ENCODE results near the gene CAMTA1. TPM values are rescaled to one million over a fixed set of nuclear protein-coding genes. Genes with fewer than 3 reads are reported as not detected.
"Not testable (repeated sequence)": the region's sequence is repeated elsewhere in the genome, so short reads cannot be mapped to it uniquely, and the experiment has no call there.

CAMTA1 gene
- total RNA-seq, 1 experiment from 2014 or later: 85.2 TPM

DNA sequence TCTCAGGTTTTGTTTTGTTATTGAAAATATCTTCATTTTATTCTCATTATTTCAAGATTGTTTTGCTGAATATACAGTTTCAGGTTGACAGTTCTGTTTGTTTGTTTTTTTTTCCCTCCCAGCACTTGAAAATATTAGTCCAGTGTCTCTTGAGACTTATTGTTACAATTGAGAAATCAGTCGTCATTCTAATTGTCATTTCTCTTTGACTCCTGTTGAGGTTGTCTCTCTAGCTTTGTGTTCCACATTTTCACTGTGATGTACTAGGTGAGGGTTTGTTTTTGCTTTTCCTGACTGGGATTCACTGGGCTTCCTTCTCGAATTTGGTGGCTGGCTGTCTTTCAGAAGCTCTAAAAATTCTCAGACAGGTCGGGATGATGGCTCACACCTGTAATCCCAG, 542.6 kb downstream of the CAMTA1 start:
- CTCF ChIA-PET: no interaction called here
- DNase-seq (ENCODE audit: low spot score): no peak
- Histone ChIP-seq H3K36me3 (ENCODE audit: insufficient read depth, low read length, poor library complexity, severe bottlenecking) (no peaks in the 10 kb centered on the region), H3K27ac (ENCODE audit: low read depth, low read length, poor library complexity, severe bottlenecking) (no peak overlapping the region), H3K9me3 (ENCODE audit: low read depth, low read length, poor library complexity, severe bottlenecking) (no peaks in the 10 kb centered on the region), H3K4me1 (ENCODE audit: insufficient read depth, low read length, poor library complexity, severe bottlenecking) (no peaks in the 10 kb centered on the region), H3K27me3 (replicated peaks; ENCODE audit: insufficient read depth, low read depth, low read length, poor library complexity) (peaks cover 3% of the 10 kb centered on the region), H3K4me3 (ENCODE audit: low read depth, low read length, poor library complexity, severe bottlenecking) (no peak overlapping the region)
- POLR2A ChIA-PET (ENCODE audit: low non-redundant PET): no interaction called here
- no peak for TF ChIP-seq EZH2 (IDR thresholded peaks at IDR 0.05; ENCODE audit: borderline replicate concordance, low read depth, low read length, poor library complexity, severe bottlenecking)
- TF ChIP-seq, protein P1, sequence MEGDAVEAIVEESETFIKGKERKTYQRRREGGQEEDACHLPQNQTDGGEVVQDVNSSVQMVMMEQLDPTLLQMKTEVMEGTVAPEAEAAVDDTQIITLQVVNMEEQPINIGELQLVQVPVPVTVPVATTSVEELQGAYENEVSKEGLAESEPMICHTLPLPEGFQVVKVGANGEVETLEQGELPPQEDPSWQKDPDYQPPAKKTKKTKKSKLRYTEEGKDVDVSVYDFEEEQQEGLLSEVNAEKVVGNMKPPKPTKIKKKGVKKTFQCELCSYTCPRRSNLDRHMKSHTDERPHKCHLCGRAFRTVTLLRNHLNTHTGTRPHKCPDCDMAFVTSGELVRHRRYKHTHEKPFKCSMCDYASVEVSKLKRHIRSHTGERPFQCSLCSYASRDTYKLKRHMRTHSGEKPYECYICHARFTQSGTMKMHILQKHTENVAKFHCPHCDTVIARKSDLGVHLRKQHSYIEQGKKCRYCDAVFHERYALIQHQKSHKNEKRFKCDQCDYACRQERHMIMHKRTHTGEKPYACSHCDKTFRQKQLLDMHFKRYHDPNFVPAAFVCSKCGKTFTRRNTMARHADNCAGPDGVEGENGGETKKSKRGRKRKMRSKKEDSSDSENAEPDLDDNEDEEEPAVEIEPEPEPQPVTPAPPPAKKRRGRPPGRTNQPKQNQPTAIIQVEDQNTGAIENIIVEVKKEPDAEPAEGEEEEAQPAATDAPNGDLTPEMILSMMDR (conservative IDR thresholded peaks at IDR 0.05; ENCODE audit: low read depth, low read length): no peak
- intact Hi-C loops (cut with micrococcal nuclease; ENCODE audit: unreplicated experiment): no loop called here
- BruUV-seq (replicated peaks): no TSS peak

DNA sequence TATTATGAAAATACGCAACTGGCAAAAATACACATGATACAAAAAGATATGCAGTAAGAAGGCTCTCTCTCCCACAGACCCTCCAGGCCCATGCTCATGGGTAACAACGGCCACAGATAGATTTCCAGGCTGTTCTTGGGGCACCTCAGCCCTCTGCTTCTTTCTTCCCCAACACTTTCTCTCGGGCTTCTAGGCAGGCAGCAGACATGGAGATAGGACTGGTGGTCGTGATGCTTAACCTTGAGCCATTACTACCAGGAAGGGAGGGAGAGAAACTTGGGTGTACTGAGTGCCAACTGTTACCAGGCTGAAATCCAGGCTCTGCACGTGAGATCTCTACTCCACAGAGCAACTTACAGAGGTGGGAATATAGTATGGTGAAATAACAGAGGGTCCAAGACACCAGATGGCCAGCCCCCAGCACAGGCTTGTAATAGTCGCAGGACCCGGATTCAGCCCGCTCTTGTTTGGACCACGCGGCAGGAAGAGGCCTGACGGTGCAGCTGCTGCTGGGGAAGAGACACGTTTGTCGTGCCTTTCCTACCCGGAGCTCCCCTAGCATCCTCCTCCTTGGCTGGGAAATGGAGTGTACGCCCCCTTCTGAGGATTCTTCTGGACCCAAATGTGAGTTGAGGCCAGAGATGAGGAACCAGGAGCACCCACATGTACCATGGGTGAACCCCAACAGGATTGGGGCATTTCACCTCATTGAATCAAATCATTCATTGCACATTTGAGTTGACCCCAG, 544.8 kb downstream of the CAMTA1 start:
- no peaks in the 10 kb centered on the region for H3K36me3 ChIP-seq (ENCODE audit: insufficient read depth, low read length, poor library complexity, severe bottlenecking)
- ChIA-PET POLR2A (ENCODE audit: low non-redundant PET) (no interaction called here), CTCF (no interaction called here)
- H3K4me3 ChIP-seq (ENCODE audit: low read depth, low read length, poor library complexity, severe bottlenecking): no peak overlapping the region
- no TSS peak for BruUV-seq (replicated peaks)
- H3K27me3 ChIP-seq (replicated peaks; ENCODE audit: insufficient read depth, low read depth, low read length, poor library complexity): peaks cover 3% of the 10 kb centered on the region
- no peaks in the 10 kb centered on the region for H3K9me3 ChIP-seq (ENCODE audit: low read depth, low read length, poor library complexity, severe bottlenecking)
- TF ChIP-seq EZH2 (IDR thresholded peaks at IDR 0.05; ENCODE audit: borderline replicate concordance, low read depth, low read length, poor library complexity, severe bottlenecking): no peak
- TF ChIP-seq, protein P1 (conservative IDR thresholded peaks at IDR 0.05; ENCODE audit: low read depth, low read length): no peak
- DNase-seq (ENCODE audit: low spot score): no peak
- intact Hi-C loops (cut with micrococcal nuclease; ENCODE audit: unreplicated experiment): no loop called here
- peaks cover 13% of the 10 kb centered on the region for H3K4me1 ChIP-seq (ENCODE audit: insufficient read depth, low read length, poor library complexity, severe bottlenecking)
- H3K27ac ChIP-seq (ENCODE audit: low read depth, low read length, poor library complexity, severe bottlenecking): no peak overlapping the region

DNA sequence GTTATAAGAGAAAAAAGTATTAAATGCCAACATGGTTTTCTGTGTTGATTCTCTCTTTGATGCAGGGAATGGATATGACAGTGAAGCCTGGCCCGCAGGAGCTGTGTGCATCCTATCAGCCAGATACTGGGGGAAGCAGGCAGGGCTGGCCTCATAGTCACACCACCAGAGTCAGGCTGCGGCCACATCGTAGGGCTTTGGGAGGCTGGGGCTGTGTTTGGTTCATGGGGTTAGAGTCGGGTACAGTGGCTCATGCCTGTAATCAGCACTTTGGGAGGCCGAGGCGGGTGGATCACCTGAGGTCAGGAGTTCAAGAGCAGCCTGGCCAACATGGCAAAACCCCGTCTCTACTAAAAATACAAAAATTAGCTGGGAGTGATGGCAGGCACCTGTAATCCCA, 545.5 kb downstream of the CAMTA1 start:
- H3K4me1 ChIP-seq (ENCODE audit: insufficient read depth, low read length, poor library complexity, severe bottlenecking): peaks cover 20% of the 10 kb centered on the region
- H3K4me3 ChIP-seq (ENCODE audit: low read depth, low read length, poor library complexity, severe bottlenecking); POLR2A ChIA-PET (ENCODE audit: low non-redundant PET); H3K27me3 ChIP-seq (replicated peaks; ENCODE audit: insufficient read depth, low read depth, low read length, poor library complexity); H3K9me3 ChIP-seq (ENCODE audit: low read depth, low read length, poor library complexity, severe bottlenecking); H3K36me3 ChIP-seq (ENCODE audit: insufficient read depth, low read length, poor library complexity, severe bottlenecking); BruUV-seq (replicated peaks); CTCF ChIA-PET; H3K27ac ChIP-seq (ENCODE audit: low read depth, low read length, poor library complexity, severe bottlenecking); DNase-seq (ENCODE audit: low spot score); intact Hi-C loops (cut with micrococcal nuclease; ENCODE audit: unreplicated experiment): not testable (repeated sequence)

DNA sequence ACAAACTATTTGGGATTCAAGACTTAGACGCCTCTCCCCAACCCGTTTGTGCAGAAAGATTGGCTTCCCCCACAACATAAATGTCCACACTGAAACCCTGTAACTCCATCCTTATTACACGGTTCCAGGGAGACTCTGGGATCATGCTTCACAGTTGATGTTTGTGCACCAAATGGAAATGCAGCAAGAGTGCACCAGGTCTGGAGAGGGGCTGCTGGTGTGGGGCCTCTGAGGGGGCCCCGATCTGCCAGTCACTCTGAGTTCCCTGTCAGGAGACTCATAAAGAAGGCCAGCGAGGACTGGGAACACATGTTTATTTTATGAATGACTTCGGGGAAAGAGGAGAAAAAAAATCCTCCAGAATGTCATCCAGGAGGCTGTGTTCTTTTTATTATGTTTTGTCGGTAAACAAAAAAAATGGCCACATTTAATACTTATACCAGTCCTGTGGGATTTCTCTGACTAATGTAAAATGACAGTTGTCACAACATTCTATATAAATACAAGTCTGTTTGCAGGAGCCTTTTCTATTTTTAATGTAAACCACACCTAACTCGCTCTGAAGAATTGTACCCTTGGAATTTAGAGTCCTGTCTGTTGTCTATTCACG, 546.8 kb downstream of the CAMTA1 start:
- BruUV-seq (replicated peaks): no TSS peak
- H3K36me3 ChIP-seq (ENCODE audit: insufficient read depth, low read length, poor library complexity, severe bottlenecking): no peaks in the 10 kb centered on the region
- peaks cover 20% of the 10 kb centered on the region for H3K4me1 ChIP-seq (ENCODE audit: insufficient read depth, low read length, poor library complexity, severe bottlenecking)
- no peak overlapping the region for H3K4me3 ChIP-seq (ENCODE audit: low read depth, low read length, poor library complexity, severe bottlenecking)
- peaks cover 3% of the 10 kb centered on the region for H3K27me3 ChIP-seq (replicated peaks; ENCODE audit: insufficient read depth, low read depth, low read length, poor library complexity)
- POLR2A ChIA-PET (ENCODE audit: low non-redundant PET): no interaction called here
- CTCF ChIA-PET: no interaction called here
- intact Hi-C loops (cut with micrococcal nuclease; ENCODE audit: unreplicated experiment): no loop called here
- H3K27ac ChIP-seq (ENCODE audit: low read depth, low read length, poor library complexity, severe bottlenecking): no peak overlapping the region
- DNase-seq (ENCODE audit: low spot score): no peak
- TF ChIP-seq, protein P1 (conservative IDR thresholded peaks at IDR 0.05; ENCODE audit: low read depth, low read length): no peak
- TF ChIP-seq EZH2 (IDR thresholded peaks at IDR 0.05; ENCODE audit: borderline replicate concordance, low read depth, low read length, poor library complexity, severe bottlenecking): no peak
- no peaks in the 10 kb centered on the region for H3K9me3 ChIP-seq (ENCODE audit: low read depth, low read length, poor library complexity, severe bottlenecking)

All from A673 (cell line).